Measurements from ENCODE around the gene SLC35G1.

- no peak for TF ChIP-seq CTCF (IDR thresholded peaks at IDR 0.05)
- TF ChIP-seq POLR2A (IDR thresholded peaks at IDR 0.05) = no peak
Observed at GRCh38 chr10:93894516-93895378, 969 bp downstream of the SLC35G1 start.
